ENCODE measurements around the gene CBFA2T2.
A peak's percentile ranks its signal among the peaks of the same experiment; 100 is the strongest.
"Not testable (repeated sequence)": the region's sequence is repeated elsewhere in the genome, so short reads cannot be mapped to it uniquely, and the experiment has no call there.

Gene CBFA2T2

DNA sequence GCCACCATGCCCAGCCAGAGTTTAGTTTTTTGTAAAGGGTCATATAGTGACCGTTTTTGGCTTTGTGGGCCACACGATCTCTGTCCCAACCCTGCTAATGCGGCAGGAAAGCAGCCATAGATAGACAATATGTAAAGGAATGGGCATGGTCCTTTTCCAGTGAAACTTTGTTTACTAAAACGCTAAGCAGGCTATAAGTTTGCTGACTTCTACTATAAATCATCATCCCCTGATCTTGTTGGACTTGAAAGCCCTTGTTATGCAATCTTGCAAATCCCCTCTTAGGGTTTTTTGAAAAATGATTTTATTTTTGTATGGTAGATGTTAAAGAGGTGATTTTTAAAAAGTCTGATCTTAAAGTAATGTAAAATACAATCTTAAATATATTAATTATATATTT lies 63.6 kb downstream of the CBFA2T2 start:
- DNase-seq = no peak

DNA sequence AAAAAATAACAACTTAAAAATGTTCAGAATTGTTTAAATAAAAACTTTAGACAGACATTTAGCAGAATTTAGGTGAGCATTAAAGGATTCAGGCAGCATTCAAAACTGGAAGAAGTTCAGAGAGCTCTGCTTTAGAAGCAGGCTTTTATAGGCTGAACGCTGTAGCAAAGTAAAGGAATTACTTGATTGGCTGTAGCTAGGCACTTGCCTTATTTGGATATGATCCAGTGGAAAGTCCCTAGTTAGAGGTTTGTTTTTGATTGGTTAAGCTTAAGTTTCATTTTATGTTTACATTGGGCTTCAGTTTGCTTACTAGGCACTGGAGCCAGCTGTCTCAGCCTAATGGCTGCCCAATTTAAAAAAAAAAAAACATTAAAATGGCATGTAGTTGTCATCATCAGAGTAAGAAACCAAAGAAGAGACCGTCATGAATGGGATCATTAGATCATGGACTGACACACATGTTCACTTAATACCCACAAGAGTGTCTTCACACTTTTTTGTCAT lies 65.1 kb downstream of the CBFA2T2 start:
- peak; percentile 95 for DNase-seq

GRCh38 chr20:33555755-33556154 lies 65.9 kb downstream of the CBFA2T2 start:
- no peak for DNase-seq

DNA sequence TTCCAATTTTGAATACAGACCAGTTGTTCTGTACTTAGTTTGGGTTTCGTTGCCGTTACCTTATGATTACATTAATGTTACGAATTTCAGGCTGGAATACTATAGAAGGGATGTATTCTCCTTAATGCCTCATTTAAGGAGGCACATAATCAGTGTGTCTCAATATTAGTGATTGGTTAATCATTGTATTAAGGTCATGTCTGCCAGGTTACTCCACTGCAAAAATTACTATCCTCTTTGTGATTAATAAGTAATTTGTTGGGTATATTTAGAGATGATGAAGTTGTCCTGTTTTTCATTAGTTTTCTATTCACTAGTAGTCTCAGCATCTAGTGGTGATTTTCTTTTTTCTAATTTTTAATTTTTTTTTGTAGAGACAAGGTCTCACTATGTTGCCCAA lies 66.3 kb downstream of the CBFA2T2 start:
- no peak for DNase-seq

DNA sequence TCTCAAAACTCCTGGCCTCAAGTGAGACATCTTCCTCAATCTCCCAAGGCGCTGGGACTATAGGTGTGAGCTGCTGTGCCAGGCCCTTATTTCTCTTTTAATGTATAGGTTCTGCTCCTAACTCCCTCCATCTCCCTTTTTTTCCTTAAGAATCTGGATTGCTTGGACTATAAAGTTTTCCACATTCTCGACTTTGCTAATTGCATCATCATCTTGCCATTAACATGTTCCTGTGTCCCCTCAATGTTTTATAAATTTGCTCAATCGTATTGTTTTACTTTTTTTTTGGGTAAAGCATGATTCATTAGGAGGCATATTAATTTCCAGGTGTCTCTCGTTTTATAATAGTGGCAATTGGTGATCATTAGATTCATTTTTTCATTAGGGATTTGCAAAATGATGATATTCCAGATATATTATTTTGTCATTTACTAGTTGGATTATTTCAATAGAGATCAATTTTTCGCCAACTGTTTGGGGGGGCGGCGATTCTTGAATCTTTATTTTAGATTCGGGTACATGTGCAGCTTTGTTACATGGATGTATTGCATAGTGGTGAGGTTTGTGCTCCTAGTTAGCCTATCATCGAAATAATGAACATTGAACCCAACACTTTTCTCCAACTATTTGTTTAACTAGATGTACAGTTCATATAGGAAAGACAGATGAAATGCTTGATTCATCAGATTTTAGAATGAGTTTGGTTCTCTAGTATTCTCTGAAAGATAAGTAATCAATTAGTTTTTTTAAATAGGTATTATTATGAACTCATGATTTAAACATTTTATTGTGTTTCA lies 68.7 kb downstream of the CBFA2T2 start:
- no peak for DNase-seq

DNA sequence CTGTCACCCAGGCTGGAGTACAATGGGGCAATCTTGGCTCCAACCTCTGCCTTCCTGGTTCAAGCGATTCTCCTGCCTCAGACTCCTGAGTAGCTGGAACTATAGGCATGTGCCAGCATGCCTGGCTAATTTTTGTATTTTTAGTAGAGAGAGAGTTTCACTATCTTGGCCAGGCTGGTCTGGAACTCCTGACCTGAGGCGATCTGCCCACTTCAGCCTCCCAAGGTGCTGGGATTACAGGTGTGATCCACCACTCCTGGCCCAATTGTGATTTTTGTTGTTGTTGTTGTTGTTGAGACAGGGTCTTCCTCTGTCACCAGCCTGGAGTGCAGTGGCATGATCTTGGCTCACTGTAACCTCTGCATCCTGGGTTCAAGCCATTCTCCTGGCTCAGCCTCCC lies 69.3 kb downstream of the CBFA2T2 start:
- DNase-seq = no peak

- DNase-seq = no peak
Observed at GRCh38 chr20:33560026-33560425, 70.1 kb downstream of the CBFA2T2 start.

GRCh38 chr20:33561053-33561452 lies 71.2 kb downstream of the CBFA2T2 start:
- DNase-seq = not testable (repeated sequence)

GRCh38 chr20:33561692-33562601 lies 72.1 kb downstream of the CBFA2T2 start:
- DNase-seq = no peak

DNA sequence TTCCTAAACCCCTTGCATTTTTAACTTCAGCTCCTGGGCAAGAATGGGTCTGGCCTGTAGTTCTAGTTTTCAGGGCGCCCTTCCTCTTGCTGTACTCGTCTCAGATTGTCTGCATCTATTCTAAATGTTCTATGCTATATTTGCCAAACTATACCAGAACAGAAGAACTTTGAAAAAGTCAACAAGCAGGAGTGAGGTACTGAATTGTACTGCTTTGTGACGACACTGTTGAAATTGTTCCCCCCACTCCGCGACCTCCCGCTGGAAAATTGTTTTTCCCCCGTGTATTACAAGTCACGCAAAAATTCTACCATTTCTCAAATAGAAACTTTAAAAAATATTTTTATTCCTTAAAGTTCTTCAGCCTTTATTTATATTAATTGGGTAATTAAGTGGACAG lies 73.9 kb downstream of the CBFA2T2 start:
- DNase-seq = no peak

DNA sequence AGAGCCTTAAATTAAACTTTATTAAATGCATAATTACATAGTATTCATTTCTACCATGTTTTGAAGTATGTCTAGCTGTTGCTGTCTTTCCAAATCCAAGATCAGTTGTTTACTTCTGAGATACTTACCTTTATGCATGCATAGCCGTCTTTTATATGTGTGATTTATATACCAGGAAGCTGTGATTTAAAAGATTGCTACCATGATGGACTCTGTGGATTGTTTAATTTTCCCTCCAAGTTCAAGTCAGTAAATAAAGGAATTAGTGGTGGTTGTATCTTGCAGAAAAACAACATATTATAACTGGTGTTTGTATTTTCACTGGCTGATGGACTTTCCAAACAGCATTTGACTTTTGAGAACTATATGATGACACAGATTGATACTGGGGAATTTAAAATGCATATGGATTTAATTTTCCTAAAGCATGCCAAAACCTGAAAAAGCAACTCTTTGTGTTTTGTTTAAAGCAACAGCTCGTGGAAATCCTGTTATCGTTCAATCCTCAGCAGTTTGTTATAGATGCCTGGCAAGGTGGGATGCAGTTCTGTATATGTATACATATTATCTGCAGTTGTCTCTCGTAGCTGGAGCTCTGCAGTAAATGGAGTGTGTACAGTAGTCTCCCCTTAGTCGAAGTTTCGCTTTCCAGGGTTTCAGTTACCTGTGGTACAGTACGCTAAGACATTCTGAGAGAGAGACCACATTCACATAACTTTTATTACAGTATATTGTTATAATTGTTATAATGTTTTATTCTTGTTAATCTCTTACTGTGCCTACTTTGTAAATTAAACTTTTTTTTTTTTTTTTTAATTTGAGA lies 77.1 kb downstream of the CBFA2T2 start:
- DNase-seq = no peak

DNA sequence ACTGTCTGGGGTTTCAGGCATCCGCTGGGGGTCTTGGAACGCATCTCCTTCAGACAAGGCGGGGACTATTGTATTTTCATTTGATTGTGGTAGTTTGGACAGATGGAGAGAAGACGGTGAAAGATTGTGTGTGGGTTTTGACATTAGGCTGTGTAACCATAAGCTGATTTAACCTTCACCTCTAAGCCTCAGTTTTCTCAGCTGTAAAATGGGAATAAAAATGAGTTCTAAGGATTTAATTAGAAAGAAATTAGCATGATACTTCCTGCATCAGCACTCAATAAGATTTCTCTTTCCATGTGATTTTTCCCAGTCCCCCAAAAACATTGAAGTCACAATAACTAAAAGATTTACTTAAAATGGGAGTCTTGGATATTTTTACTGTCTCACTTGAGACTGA lies 78.1 kb downstream of the CBFA2T2 start:
- DNase-seq = no peak

DNA sequence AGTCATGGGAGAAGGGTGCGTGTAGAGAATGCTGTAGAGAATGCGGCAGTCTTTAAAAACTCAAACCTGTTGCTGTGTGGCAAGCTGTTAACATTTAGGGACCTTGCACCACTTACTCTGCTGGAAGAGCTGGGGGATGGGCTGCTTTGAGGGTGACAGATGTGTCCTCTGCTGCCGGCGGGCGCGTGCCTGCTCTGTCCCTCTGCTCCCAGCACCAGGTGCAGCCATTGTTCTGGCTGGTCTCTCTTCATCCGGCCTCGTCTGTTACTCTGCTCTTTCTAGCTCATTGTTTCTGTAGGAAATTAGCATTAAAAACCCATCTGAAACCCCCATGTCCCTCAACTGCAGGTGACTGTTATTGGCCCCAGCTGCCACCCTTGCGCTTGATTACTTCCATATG lies 78.5 kb downstream of the CBFA2T2 start:
- DNase-seq = no peak

- no peak for DNase-seq
Observed at GRCh38 chr20:33568868-33569801, 79.2 kb downstream of the CBFA2T2 start.

- DNase-seq = no peak
Observed at GRCh38 chr20:33569802-33570391, 80.0 kb downstream of the CBFA2T2 start.

DNA sequence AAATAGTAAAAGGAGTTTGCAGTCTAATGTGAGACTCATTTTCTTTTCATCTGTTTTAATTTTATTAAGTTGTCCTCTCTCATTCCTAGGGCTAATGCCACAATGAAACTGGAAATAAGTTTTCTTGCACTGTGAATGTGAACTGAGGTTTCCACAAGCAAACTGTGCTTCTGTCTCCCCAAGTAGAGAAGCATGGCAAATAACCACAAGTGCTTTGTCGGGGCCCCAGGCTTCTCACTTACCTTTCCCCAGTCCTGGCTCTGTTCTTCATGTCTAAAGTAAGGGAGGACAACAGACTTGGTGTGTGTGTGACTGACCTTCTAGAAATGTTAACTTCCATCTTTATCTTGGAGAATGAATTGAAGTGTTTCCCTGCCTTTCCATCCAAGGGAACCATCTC lies 80.8 kb downstream of the CBFA2T2 start:
- DNase-seq = no peak

DNA sequence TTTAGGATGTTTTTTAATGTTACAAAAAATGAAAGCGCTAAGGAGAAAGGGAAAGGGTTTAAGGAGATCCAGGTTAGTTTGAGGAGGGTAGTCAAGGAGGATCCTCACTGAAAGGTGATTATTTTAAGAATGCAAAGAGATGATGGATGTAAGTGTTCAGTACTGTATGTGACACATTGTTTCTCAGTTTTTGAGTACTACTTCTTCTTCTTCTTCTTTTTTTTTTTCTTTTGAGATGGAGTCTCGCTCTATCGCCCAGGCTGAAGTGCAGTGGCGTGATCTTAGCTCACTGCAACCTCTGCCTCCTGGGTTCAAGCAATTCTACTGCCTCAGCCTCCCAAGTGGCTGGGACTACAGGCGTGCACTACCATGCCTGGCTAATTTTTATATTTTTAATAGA lies 83.4 kb downstream of the CBFA2T2 start:
- DNase-seq = not testable (repeated sequence)

DNA sequence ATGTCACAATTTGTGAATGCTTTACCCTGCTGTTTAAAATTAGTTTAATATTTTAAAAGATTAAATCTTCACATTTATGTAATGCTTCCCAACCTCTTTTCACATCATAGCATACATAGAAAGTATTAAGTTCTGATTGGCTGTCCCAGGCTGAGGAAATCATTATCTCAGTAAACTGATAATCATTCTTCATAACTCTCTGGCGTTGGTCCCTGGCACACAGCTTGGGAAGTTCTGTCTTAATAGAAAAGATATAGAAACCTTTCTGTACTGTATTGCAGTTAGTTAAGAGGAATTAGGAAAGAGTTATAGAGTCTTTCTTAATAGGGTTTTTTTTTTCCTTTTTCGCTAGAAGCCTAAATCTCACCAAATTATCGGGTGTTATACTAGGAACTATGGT lies 85.4 kb downstream of the CBFA2T2 start:
- no peak for DNase-seq

DNA sequence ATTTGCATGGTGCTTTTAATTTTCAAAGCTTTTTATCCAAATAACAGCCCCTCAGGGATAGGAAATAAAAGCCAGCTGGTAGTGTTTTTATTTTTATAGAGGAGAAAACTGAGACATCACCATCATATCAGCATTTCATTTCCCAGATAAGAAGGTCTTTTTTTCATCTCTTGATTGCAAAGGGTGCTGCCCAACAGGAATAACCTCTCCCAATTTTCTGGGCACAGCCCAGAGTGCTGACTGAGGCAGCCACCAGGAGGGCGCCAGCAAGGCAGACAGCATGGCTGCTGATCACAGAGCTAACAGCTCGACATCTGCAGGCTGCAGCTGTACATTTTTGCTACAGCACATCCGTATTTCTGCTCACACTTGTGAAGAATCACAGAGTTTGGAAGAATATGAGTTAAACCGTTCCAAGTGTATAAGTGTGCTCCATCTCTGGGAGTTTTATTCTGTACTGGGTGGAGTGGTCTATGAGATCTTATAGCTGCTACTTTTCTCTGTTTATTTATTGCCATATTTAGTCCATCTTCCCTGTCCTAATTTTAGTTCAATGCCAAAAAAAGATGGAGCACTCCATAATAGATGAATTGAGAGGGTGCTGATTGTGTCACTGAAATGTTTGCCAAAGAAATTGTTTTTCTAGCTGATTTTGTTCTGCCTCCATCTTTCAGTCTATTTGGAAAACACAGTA lies 86.7 kb downstream of the CBFA2T2 start:
- no peak for DNase-seq

GRCh38 chr20:33578510-33578909 lies 88.6 kb downstream of the CBFA2T2 start:
- DNase-seq = no peak

GRCh38 chr20:33583143-33583542 lies 93.2 kb downstream of the CBFA2T2 start:
- no peak for DNase-seq

All from CD4-positive, alpha-beta T cell treated with Interleukin-4 for 4 hours (primary cell).